Measurements from ENCODE around the gene LITAFD.
"Not testable (repeated sequence)": the region's sequence is repeated elsewhere in the genome, so short reads cannot be mapped to it uniquely, and the experiment has no call there.

Gene LITAFD

GRCh38 chr16:8867216-8867931, 14.8 kb upstream of the LITAFD start:
- DNase-seq (ENCODE audit: low spot score) = peak; percentile 62
- TF ChIP-seq CTCF (IDR thresholded peaks at IDR 0.05; ENCODE audit: extremely low read depth, insufficient read depth, missing control alignments) = no peak
- in situ Hi-C loops (cut with MboI; ENCODE audit: low pct_unique_long_range_greater_than_20kb, low sequenced_read_pairs, unreplicated experiment) = no loop called here

- in situ Hi-C loops (cut with MboI; ENCODE audit: low pct_unique_long_range_greater_than_20kb, low sequenced_read_pairs, unreplicated experiment) = no loop called here
- no peak for TF ChIP-seq CTCF (IDR thresholded peaks at IDR 0.05; ENCODE audit: extremely low read depth, insufficient read depth, missing control alignments)
- no peak for DNase-seq (ENCODE audit: low spot score)
Measured at GRCh38 chr16:8867932-8868415, 14.2 kb upstream of the LITAFD start.

GRCh38 chr16:8868416-8869211, 13.5 kb upstream of the LITAFD start, which contains the start of gene CARHSP1:
Gene CARHSP1, minus strand, starts transcription at chr16:8869006. Its CDS starts 9,678 bp downstream, at chr16:8859328.
- no peak for TF ChIP-seq CTCF (IDR thresholded peaks at IDR 0.05; ENCODE audit: extremely low read depth, insufficient read depth, missing control alignments)
- DNase-seq (ENCODE audit: low spot score) = peak; percentile 99
- in situ Hi-C loops (cut with MboI; ENCODE audit: low pct_unique_long_range_greater_than_20kb, low sequenced_read_pairs, unreplicated experiment) = no loop called here

DNA sequence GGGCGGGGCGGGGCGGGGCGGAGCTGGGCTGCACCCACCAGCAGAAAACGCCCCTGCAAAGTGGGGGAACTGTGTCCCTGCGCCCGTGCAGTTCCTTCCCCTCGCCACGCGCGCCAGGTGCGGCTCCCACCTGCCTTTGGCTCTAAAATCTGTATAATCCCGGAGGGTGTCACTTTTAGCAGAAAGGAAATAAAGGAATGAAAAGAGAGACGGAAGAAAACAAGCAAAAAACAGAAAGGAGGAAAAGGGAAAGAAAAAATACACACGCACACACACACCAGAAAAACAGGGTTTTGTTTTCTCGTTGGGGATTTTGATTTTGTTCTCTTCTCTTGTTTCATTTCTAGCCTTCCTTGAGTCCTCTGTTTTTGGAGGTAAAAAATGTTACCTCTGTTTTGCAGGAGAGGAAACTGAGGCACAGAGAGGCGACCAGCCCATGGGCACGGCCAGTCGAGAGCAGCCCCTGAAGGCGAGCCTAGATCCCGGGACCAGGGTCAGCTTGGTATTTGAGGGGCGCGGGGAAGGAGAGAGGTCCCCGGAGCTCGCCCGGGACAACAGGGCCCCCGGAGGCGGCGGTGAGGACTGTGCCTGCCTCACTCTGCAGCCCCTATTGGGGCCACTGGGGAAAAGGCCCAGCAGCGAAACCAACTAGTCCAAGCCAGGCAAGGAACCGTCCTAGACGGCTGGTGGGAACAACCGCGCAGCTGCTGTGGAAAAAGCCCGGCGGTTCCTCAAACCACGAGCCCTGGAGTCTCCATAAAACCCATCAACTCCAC, 12.8 kb upstream of the LITAFD start:
- TF ChIP-seq CTCF (IDR thresholded peaks at IDR 0.05; ENCODE audit: extremely low read depth, insufficient read depth, missing control alignments) = no peak
- in situ Hi-C loops (cut with MboI; ENCODE audit: low pct_unique_long_range_greater_than_20kb, low sequenced_read_pairs, unreplicated experiment) = no loop called here
- DNase-seq (ENCODE audit: low spot score) = no peak

- in situ Hi-C loops (cut with MboI; ENCODE audit: low pct_unique_long_range_greater_than_20kb, low sequenced_read_pairs, unreplicated experiment) = loop anchor here (10.0 kb wide), 1 partner anchor 205 kb away; no protein-coding TSS in a partner anchor
- not testable (repeated sequence) for DNase-seq (ENCODE audit: low spot score)
Measured at GRCh38 chr16:8869988-8870241, 12.2 kb upstream of the LITAFD start.

DNA sequence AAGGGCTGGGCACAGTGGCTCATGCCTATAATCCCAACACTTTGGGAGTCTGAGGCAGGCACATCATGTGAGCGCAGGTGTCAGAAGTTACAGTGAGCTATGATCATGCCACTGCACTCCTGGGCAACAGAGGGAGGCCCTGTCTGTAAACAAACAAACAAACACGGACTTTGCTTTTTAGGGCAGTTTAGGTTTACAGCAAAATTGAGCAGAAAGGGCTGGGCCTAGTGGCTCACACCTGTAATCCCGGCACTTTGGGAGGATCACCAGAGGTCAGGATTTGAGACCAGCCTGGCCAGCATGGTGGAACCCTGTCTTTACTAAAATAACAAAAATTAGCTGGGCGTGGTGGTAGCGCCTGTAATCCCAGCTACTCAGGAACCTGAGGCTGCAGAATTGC, 10.1 kb upstream of the LITAFD start:
- in situ Hi-C loops (cut with MboI; ENCODE audit: low pct_unique_long_range_greater_than_20kb, low sequenced_read_pairs, unreplicated experiment) = loop anchor here (10.0 kb wide), 1 partner anchor 207 kb away; no protein-coding TSS in a partner anchor
- DNase-seq (ENCODE audit: low spot score) = no peak

More for the DNA sequence above, 10.1 kb upstream of the LITAFD start:
- TF ChIP-seq CTCF (IDR thresholded peaks at IDR 0.05; ENCODE audit: extremely low read depth, insufficient read depth, missing control alignments) = no peak
